ENCODE data around the gene CRTC1.

Gene CRTC1

GRCh38 chr19:18743784-18744418 lies 60.4 kb downstream of the CRTC1 start:
- TF ChIP-seq POLR2AphosphoS5 (IDR thresholded peaks at IDR 0.05; ENCODE audit: low read depth, low read length) (no peak), FOXP2 (optimal IDR thresholded peaks at IDR 0.05; ENCODE audit: borderline replicate concordance, extremely low read depth, extremely low read length, insufficient read depth) (no peak), TAF1 (IDR thresholded peaks at IDR 0.05; ENCODE audit: borderline replicate concordance, insufficient read depth, low read length) (no peak), REST (IDR thresholded peaks at IDR 0.05; ENCODE audit: insufficient read depth in 1 of 2, low read depth in 2 of 2, low read length in 2 of 2) (no peak), SIN3A (IDR thresholded peaks at IDR 0.05; ENCODE audit: borderline replicate concordance, insufficient read depth, low read length) (no peak)

GRCh38 chr19:18745012-18745735 lies 61.7 kb downstream of the CRTC1 start:
- TF ChIP-seq POLR2AphosphoS5 (IDR thresholded peaks at IDR 0.05; ENCODE audit: low read depth, low read length): no peak
- TF ChIP-seq REST (IDR thresholded peaks at IDR 0.05; ENCODE audit: insufficient read depth in 1 of 2, low read depth in 2 of 2, low read length in 2 of 2): no peak
- no peak for TF ChIP-seq FOXP2 (optimal IDR thresholded peaks at IDR 0.05; ENCODE audit: borderline replicate concordance, extremely low read depth, extremely low read length, insufficient read depth)
- no peak for TF ChIP-seq SIN3A (IDR thresholded peaks at IDR 0.05; ENCODE audit: borderline replicate concordance, insufficient read depth, low read length)
- TF ChIP-seq TAF1 (IDR thresholded peaks at IDR 0.05; ENCODE audit: borderline replicate concordance, insufficient read depth, low read length): no peak

GRCh38 chr19:18745931-18746330 lies 62.5 kb downstream of the CRTC1 start:
- TF ChIP-seq REST (IDR thresholded peaks at IDR 0.05; ENCODE audit: insufficient read depth in 1 of 2, low read depth in 2 of 2, low read length in 2 of 2) (no peak), POLR2AphosphoS5 (IDR thresholded peaks at IDR 0.05; ENCODE audit: low read depth, low read length) (no peak), TAF1 (IDR thresholded peaks at IDR 0.05; ENCODE audit: borderline replicate concordance, insufficient read depth, low read length) (no peak), FOXP2 (optimal IDR thresholded peaks at IDR 0.05; ENCODE audit: borderline replicate concordance, extremely low read depth, extremely low read length, insufficient read depth) (no peak), SIN3A (IDR thresholded peaks at IDR 0.05; ENCODE audit: borderline replicate concordance, insufficient read depth, low read length) (no peak)

GRCh38 chr19:18746401-18747325 lies 63.2 kb downstream of the CRTC1 start:
- TF ChIP-seq SIN3A (IDR thresholded peaks at IDR 0.05; ENCODE audit: borderline replicate concordance, insufficient read depth, low read length): no peak
- TF ChIP-seq REST (IDR thresholded peaks at IDR 0.05; ENCODE audit: insufficient read depth in 1 of 2, low read depth in 2 of 2, low read length in 2 of 2): no peak
- no peak for TF ChIP-seq POLR2AphosphoS5 (IDR thresholded peaks at IDR 0.05; ENCODE audit: low read depth, low read length)
- no peak for TF ChIP-seq FOXP2 (optimal IDR thresholded peaks at IDR 0.05; ENCODE audit: borderline replicate concordance, extremely low read depth, extremely low read length, insufficient read depth)
- TF ChIP-seq TAF1 (IDR thresholded peaks at IDR 0.05; ENCODE audit: borderline replicate concordance, insufficient read depth, low read length): no peak
